Right lobe of liver (tissue), 4 donors: ENCODE results near the gene ERCC8.

Experiments used
- POLR2A ChIP-seq: fragments of 450-650 bp; IDR thresholded peaks from one replicate; pipeline ENCODE4 v1.6.1; 2017; ENCODE audit warnings: antibody characterized with exemption, mild to moderate bottlenecking
- TF ChIP-seq, protein P1 (sequence below), 4 donors: fragments of 200-600 bp in 3 of 4; fragments of 450-650 bp in 1 of 4; IDR thresholded peaks; one replicate each; pipeline versions ENCODE4 v1.5.1 to v1.8.0; 2016 to 2022; ENCODE audit warnings: antibody characterized with exemption in 4 of 4, mild to moderate bottlenecking in 2 of 4
- donor health status: DM: no; HTN: no; CAD: no.
- donor health status: DM: no; HTN: no; CAD: no.
- donor health status: DM: no; HTN: yes; CAD: no.

DNA sequence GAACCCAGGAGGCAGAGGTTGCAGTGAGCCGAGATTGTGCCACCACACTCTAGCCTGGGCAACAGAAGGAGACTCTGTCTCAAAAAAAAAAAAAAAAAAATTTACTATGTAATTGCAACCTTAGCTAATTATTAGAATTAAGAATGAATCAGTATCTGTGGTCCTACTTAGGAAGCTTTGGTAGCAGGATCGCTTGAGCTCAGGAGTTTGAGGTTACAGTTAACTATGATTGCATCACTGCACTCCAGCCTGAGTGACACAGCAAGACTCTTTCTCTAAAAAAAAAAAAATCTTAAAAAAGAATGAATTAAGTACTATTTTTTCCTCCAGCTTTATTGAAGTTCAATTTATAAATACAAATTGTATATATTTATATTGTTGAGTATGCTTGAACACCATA, 16.8 kb upstream of the ERCC8 start:
- TF ChIP-seq POLR2A = no peak
- TF ChIP-seq, protein P1, sequence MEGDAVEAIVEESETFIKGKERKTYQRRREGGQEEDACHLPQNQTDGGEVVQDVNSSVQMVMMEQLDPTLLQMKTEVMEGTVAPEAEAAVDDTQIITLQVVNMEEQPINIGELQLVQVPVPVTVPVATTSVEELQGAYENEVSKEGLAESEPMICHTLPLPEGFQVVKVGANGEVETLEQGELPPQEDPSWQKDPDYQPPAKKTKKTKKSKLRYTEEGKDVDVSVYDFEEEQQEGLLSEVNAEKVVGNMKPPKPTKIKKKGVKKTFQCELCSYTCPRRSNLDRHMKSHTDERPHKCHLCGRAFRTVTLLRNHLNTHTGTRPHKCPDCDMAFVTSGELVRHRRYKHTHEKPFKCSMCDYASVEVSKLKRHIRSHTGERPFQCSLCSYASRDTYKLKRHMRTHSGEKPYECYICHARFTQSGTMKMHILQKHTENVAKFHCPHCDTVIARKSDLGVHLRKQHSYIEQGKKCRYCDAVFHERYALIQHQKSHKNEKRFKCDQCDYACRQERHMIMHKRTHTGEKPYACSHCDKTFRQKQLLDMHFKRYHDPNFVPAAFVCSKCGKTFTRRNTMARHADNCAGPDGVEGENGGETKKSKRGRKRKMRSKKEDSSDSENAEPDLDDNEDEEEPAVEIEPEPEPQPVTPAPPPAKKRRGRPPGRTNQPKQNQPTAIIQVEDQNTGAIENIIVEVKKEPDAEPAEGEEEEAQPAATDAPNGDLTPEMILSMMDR (IDR thresholded peaks at IDR 0.05) = no peak
